ENCODE results near the gene RAD51B.
"Not testable (repeated sequence)": the region's sequence is repeated elsewhere in the genome, so short reads cannot be mapped to it uniquely, and the experiment has no call there.

The RAD51B gene

GRCh38 chr14:68041876-68042354 lies 222.3 kb downstream of the RAD51B start:
- Histone ChIP-seq H3K4me3 (no peak overlapping the region), H3K27ac (peak overlapping the region in 15 of 21 experiments; percentile 6 to 64 (median 44))

- Histone ChIP-seq H3K27ac (peak overlapping the region in 16 of 21 experiments; percentile 15 to 77 (median 50)), H3K4me3 (no peak overlapping the region)
These were observed 223.1 kb downstream of the RAD51B start for GRCh38 chr14:68042586-68043210.

DNA sequence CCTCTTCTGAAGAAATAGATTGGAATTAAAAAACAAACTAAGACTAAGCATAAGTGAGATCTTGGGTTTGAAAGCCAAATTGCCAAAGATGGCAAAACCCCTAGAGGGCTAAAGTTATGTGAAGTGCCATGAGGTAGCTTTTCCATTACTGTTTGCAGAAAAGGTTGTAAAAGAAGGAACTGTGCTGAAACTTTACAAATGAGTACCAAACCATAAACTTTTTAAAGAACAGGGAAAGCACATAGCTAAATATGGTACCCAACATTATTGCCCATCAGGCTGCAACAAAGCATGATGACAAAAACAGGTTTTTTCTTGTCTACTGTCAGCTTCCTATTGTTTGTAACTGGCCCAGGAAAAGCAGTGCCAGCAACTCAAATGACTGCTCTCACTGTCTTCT lies 224.2 kb downstream of the RAD51B start:
- Histone ChIP-seq H3K27ac (peak overlapping the region in 16 of 21 experiments; percentile 12 to 77 (median 48)), H3K4me3 (no peak overlapping the region)

DNA sequence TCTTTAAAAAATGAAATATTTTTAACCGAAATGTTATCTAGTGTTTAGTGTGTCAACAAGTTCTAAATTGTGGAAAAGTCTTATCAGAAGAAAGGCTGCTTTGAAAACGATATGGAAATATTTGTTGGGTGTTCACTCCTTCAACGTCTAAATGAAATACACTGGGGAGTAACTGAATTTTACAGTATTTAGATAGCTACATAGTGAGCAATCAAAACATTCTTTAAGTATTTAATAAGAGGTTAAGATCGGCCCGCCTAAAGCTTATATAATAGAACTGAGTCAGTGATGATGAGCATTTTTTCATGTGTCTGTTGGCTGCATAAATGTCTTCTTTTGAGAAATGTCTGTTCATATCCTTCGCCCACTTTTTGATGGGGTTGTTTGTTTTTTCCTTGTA lies 228.3 kb downstream of the RAD51B start:
- Histone ChIP-seq H3K4me3 (no peak overlapping the region), H3K27ac (peak overlapping the region in 3 of 21 experiments; percentile 11 to 62 (median 15))

- H3K27ac ChIP-seq: not testable (repeated sequence)
These were observed 229.2 kb downstream of the RAD51B start for GRCh38 chr14:68048815-68049214.

GRCh38 chr14:68050177-68050576 lies 230.6 kb downstream of the RAD51B start:
- no peak overlapping the region for H3K27ac ChIP-seq

More at GRCh38 chr14:68048815-68049214, 229.2 kb downstream of the RAD51B start:
- H3K4me3 ChIP-seq: not testable (repeated sequence)

DNA sequence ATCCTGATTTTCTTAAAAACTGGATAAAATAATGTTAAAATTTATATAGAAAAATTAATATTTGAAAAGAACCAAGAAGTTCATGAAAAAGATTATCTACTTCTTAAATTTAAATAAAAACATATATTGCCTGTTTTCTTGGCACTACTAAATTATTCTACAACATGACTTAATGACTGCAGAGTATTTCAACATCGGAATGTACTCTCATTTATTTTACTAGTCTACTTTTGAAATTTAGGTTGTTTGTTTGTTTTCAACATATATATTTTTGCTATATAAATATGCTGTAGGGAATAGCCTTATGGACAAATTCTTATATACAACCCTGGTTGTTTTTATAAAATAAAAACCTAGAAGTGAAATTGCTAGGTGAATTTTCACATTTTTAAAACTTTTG lies 231.6 kb downstream of the RAD51B start:
- no peak overlapping the region for H3K27ac ChIP-seq

More at GRCh38 chr14:68050177-68050576, 230.6 kb downstream of the RAD51B start:
- no peak overlapping the region for H3K4me3 ChIP-seq

DNA sequence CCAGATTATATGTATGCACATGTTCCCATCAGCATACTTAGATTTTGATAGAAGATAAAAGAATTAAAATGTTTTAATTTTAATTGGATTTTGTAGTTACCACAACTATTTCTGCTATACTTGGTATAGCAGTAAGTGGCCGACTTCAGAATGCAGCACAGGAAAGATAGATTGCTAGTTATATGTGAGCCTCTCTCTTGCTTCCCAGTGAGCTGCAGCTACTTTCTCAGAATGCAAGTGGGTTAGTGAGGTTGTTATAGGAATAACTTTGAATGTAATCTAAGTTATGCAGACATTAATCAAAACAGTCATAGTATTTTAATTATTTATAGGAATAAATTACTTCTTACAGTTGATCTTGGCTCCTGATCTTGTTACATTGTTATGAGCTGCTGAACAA lies 240.6 kb downstream of the RAD51B start:
- no peak overlapping the region for H3K4me3 ChIP-seq

More for the DNA sequence above, 231.6 kb downstream of the RAD51B start:
- no peak overlapping the region for H3K4me3 ChIP-seq

GRCh38 chr14:68062651-68063050 lies 243.1 kb downstream of the RAD51B start:
- Histone ChIP-seq H3K4me3 (no peak overlapping the region), H3K27ac (no peak overlapping the region)

More for the DNA sequence above, 240.6 kb downstream of the RAD51B start:
- H3K27ac ChIP-seq: peak overlapping the region in 2 of 21 experiments; percentile 7 to 18

GRCh38 chr14:68065322-68065721 lies 245.7 kb downstream of the RAD51B start:
- Histone ChIP-seq H3K4me3 (no peak overlapping the region), H3K27ac (no peak overlapping the region)

DNA sequence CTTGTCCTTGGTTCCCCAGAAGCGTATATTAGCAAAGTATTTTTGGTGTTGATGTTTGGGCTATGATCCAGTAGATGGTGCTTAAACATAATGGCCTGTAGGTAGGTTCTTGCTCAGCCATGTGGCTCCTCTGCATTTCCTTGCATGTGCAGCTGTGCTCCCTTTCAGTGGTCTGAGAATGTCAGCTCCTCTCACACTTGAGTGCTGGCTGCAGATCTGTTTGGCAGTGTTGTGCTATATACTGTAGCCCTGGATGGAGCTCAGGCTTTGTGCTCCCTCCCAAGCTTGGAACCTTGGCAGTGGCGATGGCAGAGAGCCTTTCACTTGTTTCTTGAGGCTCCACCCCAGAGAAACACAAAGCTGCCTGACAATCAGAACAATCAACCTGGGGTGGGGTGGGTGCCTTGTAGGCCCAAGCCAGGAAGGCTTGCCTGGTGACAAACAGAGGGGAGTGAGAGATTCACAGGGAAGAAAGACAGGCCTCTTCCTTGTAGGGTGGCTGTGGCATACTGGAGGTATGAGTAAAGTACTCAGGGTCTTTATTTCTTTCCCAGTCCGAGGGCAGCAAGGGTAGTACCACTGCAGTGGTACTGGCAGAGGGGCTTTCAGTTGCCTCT lies 255.3 kb downstream of the RAD51B start:
- Histone ChIP-seq H3K27ac (peak overlapping the region in 3 of 21 experiments; percentile 23 to 29 (median 29)), H3K4me3 (no peak overlapping the region)

DNA sequence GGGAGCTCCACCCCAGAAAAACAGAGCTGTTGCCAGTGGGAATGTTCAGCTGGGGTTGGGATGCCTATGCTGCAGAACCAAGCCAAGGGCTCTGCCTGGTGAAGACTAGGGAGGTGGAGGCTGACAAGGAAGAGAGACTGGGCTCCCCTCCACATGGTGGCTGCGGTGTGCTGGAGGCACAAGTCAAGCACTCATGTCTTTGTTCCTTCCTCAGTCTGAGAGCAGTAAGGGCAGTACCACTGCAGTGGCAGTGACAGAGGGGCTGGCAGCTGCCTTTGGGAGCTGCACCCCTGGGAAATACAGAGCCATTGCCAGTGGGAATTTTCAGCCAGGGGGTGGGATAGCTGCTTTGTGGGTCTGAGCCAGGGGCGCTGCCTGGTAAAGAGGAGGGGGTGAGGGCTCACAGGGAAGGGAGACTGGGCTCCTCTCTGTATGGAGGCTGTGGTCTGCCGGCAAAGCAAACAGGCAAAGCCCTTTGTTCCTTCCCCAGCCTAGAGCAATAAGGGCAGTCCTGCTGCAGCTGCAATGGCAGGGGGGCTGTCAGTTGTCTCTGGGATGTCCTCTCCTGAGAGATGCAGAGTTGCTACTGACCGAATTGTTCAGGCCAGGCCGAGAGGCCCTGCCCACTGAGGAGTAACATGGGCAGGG lies 255.9 kb downstream of the RAD51B start:
- Histone ChIP-seq H3K4me3 (no peak overlapping the region), H3K27ac (peak overlapping the region in 3 of 21 experiments; percentile 23 to 29 (median 29))

- no peak overlapping the region for H3K27ac ChIP-seq
These were observed 256.9 kb downstream of the RAD51B start for GRCh38 chr14:68076451-68076850.

GRCh38 chr14:68079941-68080697 lies 260.5 kb downstream of the RAD51B start:
- Histone ChIP-seq H3K4me3 (no peak overlapping the region), H3K27ac (no peak overlapping the region)

More at GRCh38 chr14:68076451-68076850, 256.9 kb downstream of the RAD51B start:
- H3K4me3 ChIP-seq: no peak overlapping the region

GRCh38 chr14:68081489-68081888 lies 261.9 kb downstream of the RAD51B start:
- Histone ChIP-seq H3K4me3 (no peak overlapping the region), H3K27ac (no peak overlapping the region)

DNA sequence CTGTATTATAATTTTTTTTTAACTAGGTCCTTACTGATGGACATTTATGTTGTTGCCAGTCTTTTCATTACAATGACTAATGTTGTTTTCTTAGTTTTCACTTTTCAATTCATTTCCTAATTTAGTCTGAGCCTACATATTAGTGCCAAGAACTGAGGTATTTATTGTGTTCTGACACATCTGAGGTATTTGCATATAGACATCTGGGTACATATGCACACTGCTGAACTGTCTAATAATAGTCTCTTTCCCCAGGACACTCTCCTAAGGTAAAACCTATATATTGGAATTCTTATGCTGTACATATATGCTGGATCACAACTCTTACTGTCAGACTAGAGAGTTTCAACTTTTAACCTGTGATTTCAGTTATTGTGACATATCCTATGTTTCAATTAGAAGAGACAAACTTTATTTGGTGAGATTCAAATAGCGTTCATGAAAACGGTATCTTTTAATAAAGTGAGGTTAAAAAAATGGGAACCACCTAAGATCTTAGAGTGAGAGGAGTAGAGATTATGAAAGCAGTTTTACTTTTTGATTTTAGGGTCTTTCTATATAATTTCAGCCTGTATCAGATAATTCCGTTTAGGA lies 263.2 kb downstream of the RAD51B start:
- H3K27ac ChIP-seq: no peak overlapping the region
- no peak overlapping the region for H3K4me3 ChIP-seq

DNA sequence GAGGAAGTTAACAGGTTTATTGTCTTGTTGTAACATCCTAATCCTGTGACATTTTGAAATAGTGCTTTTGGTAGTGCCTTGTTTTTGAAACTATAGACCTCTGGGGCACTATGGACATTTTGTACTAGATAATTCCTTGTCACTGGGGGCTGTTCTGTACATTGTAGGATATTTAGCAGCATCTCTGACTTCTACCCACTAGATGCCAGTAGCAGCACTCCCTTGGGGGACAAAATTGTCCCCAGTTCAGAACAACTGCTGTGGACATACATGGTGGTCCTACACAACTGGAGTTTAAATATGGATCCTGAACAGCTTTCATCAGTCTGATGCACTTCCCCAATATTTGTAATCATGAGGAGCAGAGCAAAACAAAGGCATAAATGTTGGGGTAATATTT lies 264.7 kb downstream of the RAD51B start:
- Histone ChIP-seq H3K27ac (no peak overlapping the region), H3K4me3 (no peak overlapping the region)

DNA sequence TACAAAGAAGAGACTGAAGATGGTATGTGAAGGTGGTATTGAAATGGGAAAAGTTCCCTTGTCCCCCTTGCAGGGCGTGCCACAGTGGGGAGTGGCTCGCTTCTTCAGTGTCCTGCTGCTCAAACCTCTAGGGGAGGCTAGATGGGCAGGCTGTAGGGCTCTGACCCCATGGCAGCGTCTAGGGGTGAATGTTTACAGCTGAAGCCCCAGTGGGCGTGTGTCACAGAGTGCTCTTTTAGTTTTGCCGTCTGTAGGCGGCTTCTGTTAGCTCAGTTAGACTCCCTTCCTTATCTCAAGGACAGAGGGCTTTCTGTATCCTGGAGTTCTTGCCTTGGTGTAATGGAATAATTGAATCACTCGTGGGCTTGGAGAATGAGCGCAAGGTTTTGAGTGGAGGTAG lies 266.2 kb downstream of the RAD51B start:
- H3K4me3 ChIP-seq: no peak overlapping the region
- peak overlapping the region in 1 of 21 experiments; percentile 11 for H3K27ac ChIP-seq

DNA sequence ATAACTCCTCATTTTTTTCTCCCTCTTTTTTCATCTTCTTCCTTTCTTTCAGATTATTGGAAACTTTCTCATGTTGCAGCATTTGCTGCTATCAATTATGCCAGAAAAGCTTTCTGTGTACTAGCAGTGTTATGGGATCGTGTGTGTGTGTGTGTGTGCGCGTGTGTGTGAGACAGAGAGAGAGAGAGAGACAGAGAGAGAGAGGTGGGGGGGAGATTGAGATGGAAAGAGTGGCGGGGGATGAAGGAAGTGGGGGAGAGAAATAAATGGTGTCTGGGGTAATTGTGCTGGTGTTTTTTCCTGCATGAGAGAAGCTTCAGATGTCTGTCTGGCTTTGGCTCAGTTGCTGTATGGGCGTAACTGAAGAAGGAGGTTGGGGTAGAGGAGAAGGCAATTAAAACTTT lies 268.9 kb downstream of the RAD51B start:
- Histone ChIP-seq H3K4me3 (peak overlapping the region in 2 of 7 experiments; percentile 7 to 25), H3K27ac (peak overlapping the region in 6 of 21 experiments; percentile 5 to 72 (median 47))

All from skin epidermis (tissue), 12 donors.